ENCODE measurements around the gene TMC6. TPM values are rescaled to one million over a fixed set of nuclear protein-coding genes. Genes with fewer than 3 reads are reported as not detected.

The TMC6 gene
- polyA plus RNA-seq, 1 donor (not counting 4 experiments of a cell fraction or from before 2014, with no cell fraction given): 20.4 TPM

DNA sequence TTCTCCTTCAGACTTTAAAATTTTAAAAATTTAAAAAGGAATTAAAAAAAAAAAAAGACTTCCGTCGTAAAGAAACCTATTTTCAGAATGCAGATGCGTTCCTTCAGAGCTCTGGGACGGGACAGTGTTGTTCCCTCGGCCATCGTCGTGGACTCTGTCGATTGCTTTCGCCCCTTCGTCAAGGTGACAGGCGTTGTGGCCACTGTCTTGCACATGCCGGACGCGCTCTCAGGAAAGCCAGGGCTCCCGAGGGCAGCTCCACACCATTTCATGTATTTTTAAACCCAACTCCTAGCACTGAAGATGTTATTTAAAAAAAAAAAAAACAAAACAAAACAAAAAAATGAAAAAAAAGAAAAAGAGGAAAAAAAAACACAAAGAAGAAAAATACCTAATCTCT is 22.3 kb downstream of the TMC6 start:
- Histone ChIP-seq H3K4me3 (ENCODE audit: control insufficient read depth in 2 of 3, extremely low read depth in 1 of 3, insufficient read depth in 2 of 3, low read depth in 1 of 3, low read length in 3 of 3) (no peak overlapping the region), H3K27ac (ENCODE audit: control insufficient read depth, insufficient read depth, low read length) (no peak overlapping the region), H4K20me1 (ENCODE audit: control insufficient read depth, extremely low read depth, insufficient read depth, low read length) (no peaks in the 10 kb centered on the region), H3K4me1 (ENCODE audit: control insufficient read depth, extremely low read depth, insufficient read depth, low read length) (no peaks in the 10 kb centered on the region), H3K36me3 (ENCODE audit: control insufficient read depth in 2 of 2, extremely low read depth in 1 of 2, insufficient read depth in 2 of 2, low read length in 2 of 2) (peaks cover 0 to 1% of the 10 kb centered on the region in 2 experiments), H3K79me2 (ENCODE audit: control insufficient read depth, insufficient read depth, low read length) (no peaks in the 10 kb centered on the region), H3K9me3 (ENCODE audit: control insufficient read depth, low read depth, low read length) (no peaks in the 10 kb centered on the region), H2AFZ (ENCODE audit: control insufficient read depth, low read length) (no peak overlapping the region), H3K27me3 (ENCODE audit: control insufficient read depth, extremely low read depth, insufficient read depth, low read length) (no peaks in the 10 kb centered on the region), H3K9me1 (ENCODE audit: control insufficient read depth, extremely low read depth, insufficient read depth, low read length) (no peaks in the 10 kb centered on the region), H3K9ac (ENCODE audit: control insufficient read depth, extremely low read depth, insufficient read depth, low read length) (no peak overlapping the region), H3K4me2 (ENCODE audit: control insufficient read depth, extremely low read depth, insufficient read depth, low read depth, low read length) (no peak overlapping the region)
- no peak for FAIRE-seq
- no peak for TF ChIP-seq CTCF (optimal IDR thresholded peaks at IDR 0.05 in 1 of 3, IDR thresholded peaks at IDR 0.05 in 1 of 3, conservative IDR thresholded peaks at IDR 0.05 in 1 of 3; ENCODE audit: extremely low read depth in 1 of 3, insufficient read depth in 2 of 3, low read length in 3 of 3)
- TF ChIP-seq EZH2 (IDR thresholded peaks at IDR 0.05; ENCODE audit: low read length): no peak
- DNase-seq (ENCODE audit: low read depth, low spot score): no peak
- dilution Hi-C loops (cut with MboI; ENCODE audit: extremely low pct_ligation_motif_present, low sequenced_read_pairs): no loop called here

DNA sequence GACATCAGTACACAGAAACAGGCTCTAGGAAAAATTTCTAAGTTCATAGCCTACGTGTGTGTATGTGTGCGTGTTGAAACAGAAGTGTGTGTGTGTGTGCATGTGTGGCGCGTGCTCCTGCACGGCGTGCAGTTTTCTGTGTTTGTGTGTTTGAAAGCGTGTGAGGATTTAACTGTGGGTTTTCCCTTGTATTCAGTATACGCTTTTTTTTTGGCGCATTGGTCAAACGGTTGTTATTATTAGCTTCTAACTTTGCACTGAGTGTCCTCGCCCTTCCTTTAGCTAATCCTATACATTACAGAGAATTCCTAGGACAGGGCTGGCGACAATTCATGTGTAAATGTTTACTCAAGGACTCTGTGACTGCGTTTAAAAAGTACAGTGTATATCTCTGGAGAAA is 23.0 kb downstream of the TMC6 start:
- no peak overlapping the region for H2AFZ ChIP-seq (ENCODE audit: control insufficient read depth, low read length)
- H3K27ac ChIP-seq (ENCODE audit: control insufficient read depth, insufficient read depth, low read length): no peak overlapping the region
- FAIRE-seq: no peak
- no peaks in the 10 kb centered on the region for H3K4me1 ChIP-seq (ENCODE audit: control insufficient read depth, extremely low read depth, insufficient read depth, low read length)
- no peaks in the 10 kb centered on the region for H3K9me3 ChIP-seq (ENCODE audit: control insufficient read depth, low read depth, low read length)
- no peaks in the 10 kb centered on the region for H3K27me3 ChIP-seq (ENCODE audit: control insufficient read depth, extremely low read depth, insufficient read depth, low read length)
- H3K4me2 ChIP-seq (ENCODE audit: control insufficient read depth, extremely low read depth, insufficient read depth, low read depth, low read length): no peak overlapping the region
- TF ChIP-seq CTCF (optimal IDR thresholded peaks at IDR 0.05 in 1 of 3, IDR thresholded peaks at IDR 0.05 in 1 of 3, conservative IDR thresholded peaks at IDR 0.05 in 1 of 3; ENCODE audit: extremely low read depth in 1 of 3, insufficient read depth in 2 of 3, low read length in 3 of 3) (no peak), EZH2 (IDR thresholded peaks at IDR 0.05; ENCODE audit: low read length) (no peak)
- no peaks in the 10 kb centered on the region for H4K20me1 ChIP-seq (ENCODE audit: control insufficient read depth, extremely low read depth, insufficient read depth, low read length)
- no peaks in the 10 kb centered on the region for H3K79me2 ChIP-seq (ENCODE audit: control insufficient read depth, insufficient read depth, low read length)
- no peak for DNase-seq (ENCODE audit: low read depth, low spot score)
- dilution Hi-C loops (cut with MboI; ENCODE audit: extremely low pct_ligation_motif_present, low sequenced_read_pairs): no loop called here
- peaks cover 0 to 1% of the 10 kb centered on the region in 2 experiments for H3K36me3 ChIP-seq (ENCODE audit: control insufficient read depth in 2 of 2, extremely low read depth in 1 of 2, insufficient read depth in 2 of 2, low read length in 2 of 2)
- H3K9me1 ChIP-seq (ENCODE audit: control insufficient read depth, extremely low read depth, insufficient read depth, low read length): no peaks in the 10 kb centered on the region
- no peak overlapping the region for H3K4me3 ChIP-seq (ENCODE audit: control insufficient read depth in 2 of 3, extremely low read depth in 1 of 3, insufficient read depth in 2 of 3, low read depth in 1 of 3, low read length in 3 of 3)
- no peak overlapping the region for H3K9ac ChIP-seq (ENCODE audit: control insufficient read depth, extremely low read depth, insufficient read depth, low read length)

All from keratinocyte (primary cell).